Measurements from ENCODE around the gene DIS3L2.

Gene DIS3L2

GRCh38 chr2:231970461-231970860 lies 8.9 kb downstream of the DIS3L2 start:
- Histone ChIP-seq H4K8ac (ENCODE audit: low read depth, low read length) (no peak overlapping the region), H3K27ac (replicated peaks; ENCODE audit: low read length) (no peak overlapping the region), H3K4me3 (ENCODE audit: low read length in 2 of 2) (no peak overlapping the region), H3K18ac (ENCODE audit: low read length) (no peak overlapping the region), H2BK120ac (ENCODE audit: low read depth, low read length) (no peak overlapping the region), H2BK15ac (ENCODE audit: low read length) (no peak overlapping the region), H3K4ac (ENCODE audit: low read length) (no peak overlapping the region), H3K27me3 (ENCODE audit: control insufficient read depth in 3 of 3, insufficient read depth in 3 of 3, low read depth in 1 of 3, low read length in 3 of 3) (no peaks in the 10 kb centered on the region), H2AFZ (ENCODE audit: low read length) (no peak overlapping the region), H3K36me3 (replicated peaks in 1 of 2; ENCODE audit: control insufficient read depth in 2 of 2, insufficient read depth in 2 of 2, low read length in 2 of 2) (peaks cover 0 to 2% of the 10 kb centered on the region in 2 donors), H2BK12ac (ENCODE audit: low read length) (no peak overlapping the region), H3K9ac (ENCODE audit: low read depth, low read length, poor library complexity) (no peak overlapping the region), H3K9me3 (replicated peaks in 1 of 2; ENCODE audit: control insufficient read depth in 2 of 2, insufficient read depth in 1 of 2, low read depth in 1 of 2, low read length in 2 of 2) (peaks cover 3 to 16% of the 10 kb centered on the region in 2 donors), H2AK5ac (ENCODE audit: low read depth, low read length) (no peak overlapping the region), H3K14ac (ENCODE audit: low read length) (no peak overlapping the region), H3K23ac (ENCODE audit: low read depth, low read length, poor library complexity) (no peak overlapping the region), H3K4me1 (ENCODE audit: control insufficient read depth in 2 of 2, insufficient read depth in 1 of 2, low read depth in 1 of 2, low read length in 2 of 2) (no peaks in the 10 kb centered on the region), H3K79me1 (ENCODE audit: low read depth, low read length) (peaks cover 5% of the 10 kb centered on the region), H2BK5ac (ENCODE audit: low read length) (no peak overlapping the region), H3K4me2 (ENCODE audit: insufficient read depth, low read length, poor library complexity, severe bottlenecking) (no peak overlapping the region), H4K91ac (ENCODE audit: low read depth, low read length, poor library complexity) (no peak overlapping the region)
- WGBS, 2 donors (ENCODE audit: extremely low coverage in 2 of 2, insufficient read length in 2 of 2, insufficient replicate concordance in 1 of 2), result no CpG with 5 or more reads among the region's 3 CpGs
- DNase-seq (ENCODE audit: low spot score), result no peak

GRCh38 chr2:231975001-231975400 lies 13.5 kb downstream of the DIS3L2 start:
- H3K18ac ChIP-seq (ENCODE audit: low read length), result no peak overlapping the region

GRCh38 chr2:231977430-231977829 lies 15.9 kb downstream of the DIS3L2 start:
- no CpG with 5 or more reads among the region's 2 CpGs for WGBS, 2 donors (ENCODE audit: extremely low coverage in 2 of 2, insufficient read length in 2 of 2, insufficient replicate concordance in 1 of 2)
- H3K4me1 ChIP-seq (ENCODE audit: control insufficient read depth in 2 of 2, insufficient read depth in 1 of 2, low read depth in 1 of 2, low read length in 2 of 2), result no peaks in the 10 kb centered on the region

More at GRCh38 chr2:231975001-231975400, 13.5 kb downstream of the DIS3L2 start:
- H3K4ac ChIP-seq (ENCODE audit: low read length), result no peak overlapping the region
- H3K79me1 ChIP-seq (ENCODE audit: low read depth, low read length), result peaks cover 2% of the 10 kb centered on the region
- no peak overlapping the region for H3K4me3 ChIP-seq (ENCODE audit: low read length in 2 of 2)
- no peak overlapping the region for H2BK120ac ChIP-seq (ENCODE audit: low read depth, low read length)
- no peak overlapping the region for H4K91ac ChIP-seq (ENCODE audit: low read depth, low read length, poor library complexity)
- no peak overlapping the region for H2AFZ ChIP-seq (ENCODE audit: low read length)
- no peaks in the 10 kb centered on the region for H3K4me1 ChIP-seq (ENCODE audit: control insufficient read depth in 2 of 2, insufficient read depth in 1 of 2, low read depth in 1 of 2, low read length in 2 of 2)
- peaks cover 0 to 4% of the 10 kb centered on the region in 2 donors for H3K9me3 ChIP-seq (replicated peaks in 1 of 2; ENCODE audit: control insufficient read depth in 2 of 2, insufficient read depth in 1 of 2, low read depth in 1 of 2, low read length in 2 of 2)
- H3K23ac ChIP-seq (ENCODE audit: low read depth, low read length, poor library complexity), result no peak overlapping the region
- H3K9ac ChIP-seq (ENCODE audit: low read depth, low read length, poor library complexity), result no peak overlapping the region
- H2BK5ac ChIP-seq (ENCODE audit: low read length), result no peak overlapping the region
- H3K14ac ChIP-seq (ENCODE audit: low read length), result no peak overlapping the region
- WGBS, 2 donors (ENCODE audit: extremely low coverage in 2 of 2, insufficient read length in 2 of 2, insufficient replicate concordance in 1 of 2), result no CpG with 5 or more reads among the region's 2 CpGs
- no peak overlapping the region for H4K8ac ChIP-seq (ENCODE audit: low read depth, low read length)
- no peak overlapping the region for H2BK12ac ChIP-seq (ENCODE audit: low read length)
- no peak overlapping the region for H3K27ac ChIP-seq (replicated peaks; ENCODE audit: low read length)
- H2BK15ac ChIP-seq (ENCODE audit: low read length), result no peak overlapping the region
- no peak for DNase-seq (ENCODE audit: low spot score)
- no peaks in the 10 kb centered on the region for H3K27me3 ChIP-seq (ENCODE audit: control insufficient read depth in 3 of 3, insufficient read depth in 3 of 3, low read depth in 1 of 3, low read length in 3 of 3)
- no peak overlapping the region for H3K4me2 ChIP-seq (ENCODE audit: insufficient read depth, low read length, poor library complexity, severe bottlenecking)
- peaks cover 0 to 2% of the 10 kb centered on the region in 2 donors for H3K36me3 ChIP-seq (replicated peaks in 1 of 2; ENCODE audit: control insufficient read depth in 2 of 2, insufficient read depth in 2 of 2, low read length in 2 of 2)
- H2AK5ac ChIP-seq (ENCODE audit: low read depth, low read length), result no peak overlapping the region

GRCh38 chr2:231984992-231985391 lies 23.5 kb downstream of the DIS3L2 start:
- H3K4ac ChIP-seq (ENCODE audit: low read length), result no peak overlapping the region
- no peak overlapping the region for H2BK12ac ChIP-seq (ENCODE audit: low read length)
- no peaks in the 10 kb centered on the region for H3K79me1 ChIP-seq (ENCODE audit: low read depth, low read length)
- H3K9ac ChIP-seq (ENCODE audit: low read depth, low read length, poor library complexity), result no peak overlapping the region
- H3K23ac ChIP-seq (ENCODE audit: low read depth, low read length, poor library complexity), result no peak overlapping the region
- H3K18ac ChIP-seq (ENCODE audit: low read length), result no peak overlapping the region
- no peak overlapping the region for H3K14ac ChIP-seq (ENCODE audit: low read length)
- WGBS, 2 donors (ENCODE audit: extremely low coverage in 2 of 2, insufficient read length in 2 of 2, insufficient replicate concordance in 1 of 2), result no CpG with 5 or more reads among the region's 1 CpG
- no peak overlapping the region for H4K8ac ChIP-seq (ENCODE audit: low read depth, low read length)
- no peak overlapping the region for H2BK5ac ChIP-seq (ENCODE audit: low read length)
- peaks cover 2 to 8% of the 10 kb centered on the region in 2 donors for H3K4me1 ChIP-seq (ENCODE audit: control insufficient read depth in 2 of 2, insufficient read depth in 1 of 2, low read depth in 1 of 2, low read length in 2 of 2)
- H3K4me2 ChIP-seq (ENCODE audit: insufficient read depth, low read length, poor library complexity, severe bottlenecking), result no peak overlapping the region
- H3K9me3 ChIP-seq (replicated peaks in 1 of 2; ENCODE audit: control insufficient read depth in 2 of 2, insufficient read depth in 1 of 2, low read depth in 1 of 2, low read length in 2 of 2), result no peaks in the 10 kb centered on the region
- no peak overlapping the region for H2BK120ac ChIP-seq (ENCODE audit: low read depth, low read length)
- H2AFZ ChIP-seq (ENCODE audit: low read length), result no peak overlapping the region
- no peak overlapping the region for H2AK5ac ChIP-seq (ENCODE audit: low read depth, low read length)
- H3K4me3 ChIP-seq (ENCODE audit: low read length in 2 of 2), result no peak overlapping the region
- no peak overlapping the region for H2BK15ac ChIP-seq (ENCODE audit: low read length)
- no peak overlapping the region for H4K91ac ChIP-seq (ENCODE audit: low read depth, low read length, poor library complexity)
- H3K36me3 ChIP-seq (replicated peaks in 1 of 2; ENCODE audit: control insufficient read depth in 2 of 2, insufficient read depth in 2 of 2, low read length in 2 of 2), result no peaks in the 10 kb centered on the region
- no peak for DNase-seq (ENCODE audit: low spot score)
- H3K27me3 ChIP-seq (ENCODE audit: control insufficient read depth in 3 of 3, insufficient read depth in 3 of 3, low read depth in 1 of 3, low read length in 3 of 3), result no peaks in the 10 kb centered on the region
- H3K27ac ChIP-seq (replicated peaks; ENCODE audit: low read length), result no peak overlapping the region

More at GRCh38 chr2:231977430-231977829, 15.9 kb downstream of the DIS3L2 start:
- H3K4me2 ChIP-seq (ENCODE audit: insufficient read depth, low read length, poor library complexity, severe bottlenecking), result no peak overlapping the region
- H3K18ac ChIP-seq (ENCODE audit: low read length), result no peak overlapping the region
- DNase-seq (ENCODE audit: low spot score), result no peak
- no peak overlapping the region for H3K14ac ChIP-seq (ENCODE audit: low read length)
- H3K36me3 ChIP-seq (replicated peaks in 1 of 2; ENCODE audit: control insufficient read depth in 2 of 2, insufficient read depth in 2 of 2, low read length in 2 of 2), result peaks cover 0 to 2% of the 10 kb centered on the region in 2 donors
- H2AK5ac ChIP-seq (ENCODE audit: low read depth, low read length), result no peak overlapping the region
- peaks cover 0 to 4% of the 10 kb centered on the region in 2 donors for H3K9me3 ChIP-seq (replicated peaks in 1 of 2; ENCODE audit: control insufficient read depth in 2 of 2, insufficient read depth in 1 of 2, low read depth in 1 of 2, low read length in 2 of 2)
- H2BK120ac ChIP-seq (ENCODE audit: low read depth, low read length), result no peak overlapping the region
- no peak overlapping the region for H3K4me3 ChIP-seq (ENCODE audit: low read length in 2 of 2)
- H2BK12ac ChIP-seq (ENCODE audit: low read length), result no peak overlapping the region
- no peak overlapping the region for H2BK15ac ChIP-seq (ENCODE audit: low read length)
- no peak overlapping the region for H2AFZ ChIP-seq (ENCODE audit: low read length)
- no peak overlapping the region for H4K91ac ChIP-seq (ENCODE audit: low read depth, low read length, poor library complexity)
- H3K23ac ChIP-seq (ENCODE audit: low read depth, low read length, poor library complexity), result no peak overlapping the region
- no peaks in the 10 kb centered on the region for H3K27me3 ChIP-seq (ENCODE audit: control insufficient read depth in 3 of 3, insufficient read depth in 3 of 3, low read depth in 1 of 3, low read length in 3 of 3)
- H3K79me1 ChIP-seq (ENCODE audit: low read depth, low read length), result no peaks in the 10 kb centered on the region
- no peak overlapping the region for H3K4ac ChIP-seq (ENCODE audit: low read length)
- no peak overlapping the region for H3K9ac ChIP-seq (ENCODE audit: low read depth, low read length, poor library complexity)
- no peak overlapping the region for H2BK5ac ChIP-seq (ENCODE audit: low read length)
- H4K8ac ChIP-seq (ENCODE audit: low read depth, low read length), result no peak overlapping the region
- H3K27ac ChIP-seq (replicated peaks; ENCODE audit: low read length), result no peak overlapping the region
